Measurements from ENCODE around the gene PRKACB. TPM values are rescaled to one million over a fixed set of nuclear protein-coding genes. Genes with fewer than 3 reads are reported as not detected.
A peak's percentile ranks its signal among the peaks of the same experiment; 100 is the strongest.

PRKACB gene
- total and polyA plus RNA-seq, 2 experiments from 2014 or later = 14.6 to 28.0 TPM

- Mint-ChIP-seq H3K27me3 (ENCODE audit: insufficient read depth, low read depth, poor library complexity) (no peaks in the 10 kb centered on the region), H3K9me3 (no peaks in the 10 kb centered on the region), H3K4me1 (peaks cover 13% of the 10 kb centered on the region; the same call in 2 of the 3 replicates), H3K27ac (0 out of 2 replicates have a peak overlapping the region, but pooled peaks have one; percentile 17), H3K36me3 (ENCODE audit: low read depth) (no peaks in the 10 kb centered on the region), H3K4me3 (no peak overlapping the region)
- Histone ChIP-seq H3K27ac (ENCODE audit: low read depth) (no peak overlapping the region), H3K4me2 (no peak overlapping the region), H3K4me1 (ENCODE audit: insufficient read depth) (peaks cover 5% of the 10 kb centered on the region; the same call in 1 of the 2 replicates), H3K79me2 (replicated peaks; ENCODE audit: insufficient read depth) (no peaks in the 10 kb centered on the region), H2AFZ (no peak overlapping the region), H4K20me1 (replicated peaks; ENCODE audit: insufficient read depth) (no peaks in the 10 kb centered on the region), H3K9me2 (ENCODE audit: insufficient read depth) (no peaks in the 10 kb centered on the region), H3K27me3 (ENCODE audit: insufficient read depth) (no peaks in the 10 kb centered on the region), H3K4me3 (no peak overlapping the region), H3K36me3 (ENCODE audit: insufficient read depth) (no peaks in the 10 kb centered on the region), H3F3A (replicated peaks; ENCODE audit: low read depth) (no peaks in the 10 kb centered on the region)
- ATAC-seq (peak; percentile 28; the same call in 1 of the 3 replicates), DNase-seq (ENCODE audit: low spot score) (no peak)
- TF ChIP-seq CTCF (conservative IDR thresholded peaks at IDR 0.05; ENCODE audit: low read depth in 2 of 2) (no peak), CREB1 (CRISPR knock-in tag; IDR thresholded peaks at IDR 0.05; ENCODE audit: low read depth) (no peak), JUNB (IDR thresholded peaks at IDR 0.05; ENCODE audit: unreplicated experiment) (no peak), ZNF331 (CRISPR knock-in tag; IDR thresholded peaks at IDR 0.05; ENCODE audit: low read depth) (no peak), REST (IDR thresholded peaks at IDR 0.05; ENCODE audit: unreplicated experiment) (no peak), STAT1 (IDR thresholded peaks at IDR 0.05; ENCODE audit: unreplicated experiment) (no peak), ETS1 (IDR thresholded peaks at IDR 0.05) (no peak), ZNF114 (CRISPR knock-in tag; IDR thresholded peaks at IDR 0.05) (no peak), ZNF462 (CRISPR knock-in tag; IDR thresholded peaks at IDR 0.05) (no peak), POLR2AphosphoS5 (IDR thresholded peaks at IDR 0.05; ENCODE audit: low read depth) (no peak), EZH2phosphoT487 (IDR thresholded peaks at IDR 0.05; ENCODE audit: unreplicated experiment) (no peak), EZH2 (IDR thresholded peaks at IDR 0.05; ENCODE audit: low read depth, unreplicated experiment) (no peak), NANOG (IDR thresholded peaks at IDR 0.05; ENCODE audit: borderline replicate concordance) (no peak)
These were observed 19.3 kb downstream of the PRKACB start for GRCh38 chr1:84163123-84163931.

Data from GM23338 (cell line).